Left ventricle myocardium inferior (tissue), 1 donor: Measurements from ENCODE around the gene PLGRKT. TPM values are rescaled to one million over a fixed set of nuclear protein-coding genes. Genes with fewer than 3 reads are reported as not detected.
"Not testable (repeated sequence)": the region's sequence is repeated elsewhere in the genome, so short reads cannot be mapped to it uniquely, and the experiment has no call there.

Experiments
- DNase-seq: peaks from one replicate; pipeline ENCODE4 v3.0.0-alpha.2; 2020
- H3K27ac ChIP-seq: fragments of 200-600 bp; replicated peaks from 2 replicates; pipeline ENCODE4 v1.8.0; 2021
- H3K27me3 ChIP-seq: fragments of 200-600 bp; 2 replicates; pipeline ENCODE4 v1.8.0; 2021; ENCODE audit warnings: low read depth
- H3K36me3 ChIP-seq: fragments of 200-600 bp; 2 replicates; pipeline ENCODE4 v1.8.0; 2021
- H3K4me1 ChIP-seq: fragments of 200-600 bp; 2 replicates; pipeline ENCODE4 v1.8.0; 2021
- H3K4me3 ChIP-seq: fragments of 200-600 bp; 2 replicates; pipeline ENCODE4 v1.8.0; 2021; ENCODE audit warnings: mild to moderate bottlenecking, moderate library complexity
- H3K9me3 ChIP-seq: fragments of 200-600 bp; replicated peaks from 2 replicates; pipeline ENCODE4 v1.8.0; 2021
- intact Hi-C: fragments of 100-400 bp; cut with micrococcal nuclease; formaldehyde crosslinking; loops from one replicate; pipeline ENCODE4 v1.11.0; 2022
- total RNA-seq: library from RNA; stranded (reverse); fragmentation: NEBNext Ultra II Directional; extraction: Animal tissue kit (Norgen Biotek cat#: 25700); gene quantifications from one replicate; pipeline ENCODE4 v1.2.1, GENCODE V29; 2021
- TF ChIP-seq, protein P1 (sequence below): fragments of 200-600 bp; IDR thresholded peaks from 2 replicates; pipeline ENCODE4 v1.8.0; 2021; ENCODE audit warnings: antibody characterized with exemption, mild to moderate bottlenecking, borderline replicate concordance
- donor health status: DM: no; HTN: yes; CAD: no; lungs with severe emphysema.

PLGRKT gene
- total RNA-seq, 1 donor from 2014 or later, result 34.3 TPM

DNA sequence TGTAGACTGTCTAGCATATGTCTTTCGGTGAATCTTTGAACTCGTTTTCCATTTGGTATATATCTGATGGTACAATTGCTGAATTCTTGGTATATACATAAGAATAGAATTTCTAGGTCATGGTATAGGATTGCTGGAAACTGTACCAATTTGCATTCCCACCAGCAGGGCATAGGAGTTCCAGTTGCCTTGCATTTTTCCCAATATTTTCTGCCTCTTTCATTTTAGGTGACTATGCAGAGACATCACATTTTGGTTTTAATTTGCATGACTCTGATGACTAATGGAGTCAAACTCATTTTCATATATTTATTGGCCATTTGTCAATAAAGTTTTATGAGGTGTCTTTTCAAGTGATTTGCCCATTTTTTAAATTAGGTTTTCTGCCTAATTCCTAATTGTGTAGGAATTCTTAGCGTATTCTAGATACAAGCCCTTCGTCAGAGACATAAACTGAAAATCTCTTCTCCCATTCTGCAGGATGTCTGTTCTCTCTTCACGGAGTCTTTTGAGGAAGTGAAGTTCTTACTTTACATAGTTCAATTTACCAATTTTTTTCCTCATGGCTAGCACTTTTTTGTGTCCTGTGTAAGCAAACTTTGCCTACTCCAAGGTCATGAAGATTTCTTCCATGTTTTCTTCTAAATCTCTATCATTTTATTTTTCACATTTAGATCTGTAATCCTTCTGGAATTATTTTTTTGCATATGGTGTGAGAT lies 43.8 kb upstream of the PLGRKT start:
- TF ChIP-seq, protein P1, sequence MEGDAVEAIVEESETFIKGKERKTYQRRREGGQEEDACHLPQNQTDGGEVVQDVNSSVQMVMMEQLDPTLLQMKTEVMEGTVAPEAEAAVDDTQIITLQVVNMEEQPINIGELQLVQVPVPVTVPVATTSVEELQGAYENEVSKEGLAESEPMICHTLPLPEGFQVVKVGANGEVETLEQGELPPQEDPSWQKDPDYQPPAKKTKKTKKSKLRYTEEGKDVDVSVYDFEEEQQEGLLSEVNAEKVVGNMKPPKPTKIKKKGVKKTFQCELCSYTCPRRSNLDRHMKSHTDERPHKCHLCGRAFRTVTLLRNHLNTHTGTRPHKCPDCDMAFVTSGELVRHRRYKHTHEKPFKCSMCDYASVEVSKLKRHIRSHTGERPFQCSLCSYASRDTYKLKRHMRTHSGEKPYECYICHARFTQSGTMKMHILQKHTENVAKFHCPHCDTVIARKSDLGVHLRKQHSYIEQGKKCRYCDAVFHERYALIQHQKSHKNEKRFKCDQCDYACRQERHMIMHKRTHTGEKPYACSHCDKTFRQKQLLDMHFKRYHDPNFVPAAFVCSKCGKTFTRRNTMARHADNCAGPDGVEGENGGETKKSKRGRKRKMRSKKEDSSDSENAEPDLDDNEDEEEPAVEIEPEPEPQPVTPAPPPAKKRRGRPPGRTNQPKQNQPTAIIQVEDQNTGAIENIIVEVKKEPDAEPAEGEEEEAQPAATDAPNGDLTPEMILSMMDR, result no peak
- DNase-seq, result no peak
- H3K27me3 ChIP-seq, result no peaks in the 10 kb centered on the region
- H3K27ac ChIP-seq, result no peak overlapping the region
- intact Hi-C loops, result no loop called here
- H3K9me3 ChIP-seq, result peaks cover 1% of the 10 kb centered on the region
- H3K4me3 ChIP-seq, result no peak overlapping the region
- H3K4me1 ChIP-seq, result no peaks in the 10 kb centered on the region
- no peaks in the 10 kb centered on the region for H3K36me3 ChIP-seq

DNA sequence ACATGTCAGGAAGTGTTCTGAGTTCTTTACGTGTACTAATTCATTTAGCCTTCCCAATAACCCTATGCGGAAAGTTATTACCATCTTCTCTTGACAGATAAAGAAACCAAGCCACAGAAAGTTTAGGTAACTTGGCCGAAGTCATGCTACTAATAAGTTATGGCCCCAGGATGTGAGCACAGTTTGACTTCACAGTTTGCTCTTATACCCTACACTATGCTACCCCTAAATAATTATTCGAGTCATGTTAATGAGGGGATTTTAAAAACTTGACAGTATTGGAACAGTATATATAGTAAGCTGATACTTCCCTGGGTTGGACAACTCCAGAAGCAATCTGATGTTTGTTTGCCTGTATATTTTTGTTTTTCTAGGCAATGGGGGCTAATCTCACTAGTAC lies 43.2 kb upstream of the PLGRKT start:
- DNase-seq, result no peak
- TF ChIP-seq, protein P1, result no peak
- Histone ChIP-seq H3K9me3 (peaks cover 4% of the 10 kb centered on the region), H3K4me3 (no peak overlapping the region), H3K27me3 (no peaks in the 10 kb centered on the region), H3K4me1 (no peaks in the 10 kb centered on the region), H3K36me3 (no peaks in the 10 kb centered on the region), H3K27ac (no peak overlapping the region)
- intact Hi-C loops, result no loop called here

DNA sequence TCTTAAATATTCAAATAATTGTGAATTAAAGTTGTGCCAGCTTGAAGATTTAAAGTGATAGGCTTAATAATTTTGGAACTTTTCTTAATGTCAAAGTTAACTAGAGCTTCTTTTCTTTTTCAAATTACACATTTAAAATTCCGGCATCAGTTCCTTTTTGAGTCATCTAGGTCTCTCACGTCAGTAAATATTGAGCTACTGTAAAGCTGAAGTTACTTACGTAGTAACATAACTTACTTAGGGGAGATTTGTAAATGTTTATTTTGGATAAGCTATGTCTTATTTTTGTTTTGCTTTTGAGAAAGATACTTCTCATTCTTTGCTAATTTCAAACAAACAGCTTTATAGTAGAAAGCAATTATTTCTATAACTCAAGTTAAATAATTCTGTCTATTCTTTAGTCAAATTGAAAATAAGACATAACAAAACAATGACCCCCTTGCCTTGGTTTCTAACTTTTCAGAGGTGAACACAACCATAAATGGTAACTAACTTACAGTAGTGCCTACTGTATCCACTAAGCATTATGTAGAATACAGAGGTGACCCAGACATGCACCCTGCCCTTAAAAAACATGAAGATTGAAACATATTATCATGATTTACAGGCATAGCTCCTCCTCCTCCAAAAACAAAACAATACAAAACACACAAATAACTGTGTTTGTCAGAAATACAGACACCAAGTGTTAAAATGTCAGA lies 42.4 kb upstream of the PLGRKT start:
- intact Hi-C loops, result no loop called here
- Histone ChIP-seq H3K9me3 (peaks cover 4% of the 10 kb centered on the region), H3K27ac (no peak overlapping the region), H3K36me3 (no peaks in the 10 kb centered on the region), H3K27me3 (no peaks in the 10 kb centered on the region), H3K4me1 (no peaks in the 10 kb centered on the region), H3K4me3 (no peak overlapping the region)
- no peak for DNase-seq
- TF ChIP-seq, protein P1, result no peak

DNA sequence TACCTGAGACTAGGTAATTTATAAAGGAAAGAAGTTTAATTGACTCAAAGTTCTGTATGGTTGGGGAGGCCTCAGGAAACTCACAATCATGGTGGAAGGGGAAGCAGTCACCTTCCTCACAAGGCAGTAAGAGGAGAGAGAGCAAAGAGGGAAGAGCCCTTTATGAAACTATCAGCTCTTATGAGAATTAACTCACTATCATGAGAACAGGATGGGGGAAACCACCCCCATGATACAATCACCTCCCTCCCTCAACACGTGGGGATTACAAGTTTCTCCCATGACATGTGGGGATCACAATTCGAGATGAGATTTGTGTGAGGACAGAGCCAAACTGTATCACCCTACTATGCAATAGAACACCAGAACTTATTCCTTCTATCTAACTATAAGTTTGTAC lies 40.5 kb upstream of the PLGRKT start:
- TF ChIP-seq, protein P1, result no peak
- intact Hi-C loops, result no loop called here
- Histone ChIP-seq H3K4me3 (no peak overlapping the region), H3K9me3 (peaks cover 4% of the 10 kb centered on the region), H3K36me3 (no peaks in the 10 kb centered on the region), H3K27me3 (no peaks in the 10 kb centered on the region), H3K27ac (no peak overlapping the region), H3K4me1 (no peaks in the 10 kb centered on the region)
- no peak for DNase-seq

DNA sequence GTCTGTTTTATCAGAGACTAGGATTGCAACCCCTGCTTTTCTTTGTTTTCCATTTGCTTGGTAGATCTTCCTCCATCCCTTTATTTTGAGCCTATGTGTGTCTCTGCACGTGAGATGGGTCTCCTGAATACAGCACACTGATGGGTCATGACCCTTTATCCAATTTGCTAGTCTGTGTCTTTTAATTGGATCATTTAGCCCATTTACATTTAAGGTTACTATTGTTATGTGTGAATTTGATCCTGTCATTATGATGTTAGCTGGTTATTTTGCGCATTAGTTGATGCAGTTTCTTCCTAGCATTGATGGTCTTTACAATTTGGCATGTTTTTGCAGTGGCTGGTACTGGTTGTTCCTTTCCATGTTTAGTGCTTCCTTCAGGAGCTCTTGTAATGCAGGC lies 37.9 kb upstream of the PLGRKT start:
- H3K4me3 ChIP-seq, H3K27me3 ChIP-seq, DNase-seq, H3K36me3 ChIP-seq, intact Hi-C loops, H3K27ac ChIP-seq, H3K9me3 ChIP-seq, H3K4me1 ChIP-seq: not testable (repeated sequence)

DNA sequence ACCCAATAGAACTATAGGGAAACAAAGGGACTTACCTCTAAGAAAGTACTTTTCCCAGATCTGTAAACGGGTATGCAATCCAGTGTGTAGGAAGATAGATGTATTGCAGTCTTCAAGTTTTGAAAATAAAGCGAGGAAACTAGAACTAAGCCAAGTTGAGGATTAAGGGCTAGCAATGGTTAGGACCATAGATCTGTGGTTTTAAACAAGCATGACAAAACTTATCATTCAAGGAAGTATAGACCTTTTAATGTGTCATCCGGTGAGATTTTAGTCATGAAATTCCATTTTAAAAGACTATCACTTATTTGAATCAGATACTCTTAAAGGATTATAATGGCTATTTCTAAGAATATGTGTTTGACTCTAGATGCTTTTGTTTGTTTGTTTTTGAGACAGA lies 33.1 kb upstream of the PLGRKT start:
- no peaks in the 10 kb centered on the region for H3K27me3 ChIP-seq
- TF ChIP-seq, protein P1, result no peak
- H3K9me3 ChIP-seq, result no peaks in the 10 kb centered on the region
- no peak overlapping the region for H3K4me3 ChIP-seq
- DNase-seq, result no peak
- intact Hi-C loops, result no loop called here
- no peak overlapping the region for H3K27ac ChIP-seq
- peaks cover 24% of the 10 kb centered on the region for H3K36me3 ChIP-seq
- H3K4me1 ChIP-seq, result no peaks in the 10 kb centered on the region
